Measurements from ENCODE around the gene CUL1. TPM values are rescaled to one million over a fixed set of nuclear protein-coding genes. Genes with fewer than 3 reads are reported as not detected.

CUL1 gene
- total RNA-seq = 10 to 100 TPM; 32.5 to 43.1 TPM
- 10 to 100 TPM; 53.1 to 59.7 (median 58.8) TPM for polyA plus RNA-seq (ENCODE audit: insufficient read length in 6 of 6)
- long read RNA-seq, donor 1, transcript CUL1-201 (22 exons, 3,064 nt) = major isoform, 12 of 25 reads
- long read RNA-seq, donor 1, partial matches to known transcripts = 11 of 25 reads
- long read RNA-seq, donor 1, other reads (novel, unspliced or antisense) = 0 of 25 reads
- long read RNA-seq, donor 2, transcript CUL1-201 (22 exons, 3,064 nt) = major isoform, 7 of 14 reads
- long read RNA-seq, donor 2, partial matches to known transcripts = 6 of 14 reads
- long read RNA-seq, donor 2, other reads (novel, unspliced or antisense) = 0 of 14 reads
- long read RNA-seq, donor 3, transcript CUL1-201 (22 exons, 3,064 nt) = major isoform, 15 of 21 reads
- long read RNA-seq, donor 3, partial matches to known transcripts = 5 of 21 reads
- long read RNA-seq, donor 3, other reads (novel, unspliced or antisense) = 0 of 21 reads
- long read RNA-seq, donor 4, partial matches to known transcripts = 3 of 6 reads
- long read RNA-seq, donor 4, other reads (novel, unspliced or antisense) = 1 of 6 reads
- long read RNA-seq, donor 5, transcript CUL1-201 (22 exons, 3,064 nt) = major isoform, 10 of 19 reads
- long read RNA-seq, donor 5, partial matches to known transcripts = 8 of 19 reads
- long read RNA-seq, donor 5, other reads (novel, unspliced or antisense) = 0 of 19 reads
- long read RNA-seq, donor 6, transcript CUL1-201 (22 exons, 3,064 nt) = major isoform, 12 of 13 reads
- long read RNA-seq, donor 6, partial matches to known transcripts = 0 of 13 reads
- long read RNA-seq, donor 6, other reads (novel, unspliced or antisense) = 0 of 13 reads
- long read RNA-seq, donor 7, transcript CUL1-201 (22 exons, 3,064 nt) = major isoform, 5 of 5 reads
- long read RNA-seq, donor 7, partial matches to known transcripts = 0 of 5 reads
- long read RNA-seq, donor 7, other reads (novel, unspliced or antisense) = 0 of 5 reads
- long read RNA-seq, donor 8, transcript CUL1-201 (22 exons, 3,064 nt) = major isoform, 8 of 8 reads
- long read RNA-seq, donor 8, partial matches to known transcripts = 0 of 8 reads
- long read RNA-seq, donor 8, other reads (novel, unspliced or antisense) = 0 of 8 reads
- long read RNA-seq, donor 9 = 0 reads
- long read RNA-seq, donor 10, partial matches to known transcripts = 0 of 2 reads
- long read RNA-seq, donor 10, other reads (novel, unspliced or antisense) = 2 of 2 reads
- long read RNA-seq, donor 11, transcript CUL1-201 (22 exons, 3,064 nt) = major isoform, 6 of 19 reads
- long read RNA-seq, donor 11, partial matches to known transcripts = 10 of 19 reads
- long read RNA-seq, donor 11, other reads (novel, unspliced or antisense) = 0 of 19 reads
- long read RNA-seq, donor 12, transcript CUL1-201 (22 exons, 3,064 nt) = major isoform, 9 of 11 reads
- long read RNA-seq, donor 12, partial matches to known transcripts = 0 of 11 reads
- long read RNA-seq, donor 12, other reads (novel, unspliced or antisense) = 0 of 11 reads

DNA sequence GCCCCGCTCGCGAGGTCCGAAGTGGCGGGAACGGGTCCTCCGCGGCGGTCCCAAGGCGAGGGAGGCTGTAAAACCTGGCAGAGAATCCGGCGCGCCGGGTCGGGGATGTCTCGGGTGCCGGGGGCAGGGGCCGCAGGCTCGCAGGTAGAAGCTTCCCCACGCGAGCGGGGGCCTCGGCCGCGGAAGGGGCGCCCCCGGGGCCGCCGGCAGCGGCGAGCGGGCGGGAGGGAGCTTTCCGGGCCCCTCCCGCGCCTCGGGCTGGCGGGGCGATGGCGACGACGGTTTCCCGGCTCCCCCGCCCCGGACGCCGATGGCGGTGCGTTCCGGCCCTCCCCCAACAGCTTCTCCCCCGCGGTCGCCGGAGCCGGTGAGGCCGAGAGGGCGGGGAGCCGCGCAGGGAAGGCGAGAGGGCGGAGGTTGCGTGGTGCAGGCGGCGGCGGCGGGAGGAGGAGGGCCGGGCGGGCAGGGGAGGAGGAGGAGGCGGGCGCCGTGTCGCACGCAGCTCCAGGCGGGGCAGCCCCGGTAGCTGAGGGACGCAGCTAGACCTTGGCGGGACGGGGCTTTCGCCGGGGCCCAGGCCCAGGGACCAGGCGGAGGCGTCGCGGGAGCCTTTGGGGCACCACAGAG lies at the start of gene CUL1:
Gene CUL1, plus strand, starts transcription at position 507 of the 627 bp plus-strand sequence. CDS start 31,220 bp downstream, outside the sequence.
- H3K36me3 ChIP-seq = no peaks in the 10 kb centered on the region
- H3K9me3 ChIP-seq = no peaks in the 10 kb centered on the region
- peaks cover 25 to 43% of the 10 kb centered on the region in 2 donors for H3K4me1 ChIP-seq
- ATAC-seq = peak; percentile 84
- peak within 1 kb of the TSS; percentile 74 to 83 for H3K4me3 ChIP-seq
- peak; percentile 73 to 98 (median 86) for DNase-seq
- H3K27ac ChIP-seq = peak within 1 kb of the TSS; percentile 96 to 99
- intact Hi-C loops (cut with DNase I) = no loop called here
- H3K27me3 ChIP-seq = no peaks in the 10 kb centered on the region
- TF ChIP-seq, protein P1, sequence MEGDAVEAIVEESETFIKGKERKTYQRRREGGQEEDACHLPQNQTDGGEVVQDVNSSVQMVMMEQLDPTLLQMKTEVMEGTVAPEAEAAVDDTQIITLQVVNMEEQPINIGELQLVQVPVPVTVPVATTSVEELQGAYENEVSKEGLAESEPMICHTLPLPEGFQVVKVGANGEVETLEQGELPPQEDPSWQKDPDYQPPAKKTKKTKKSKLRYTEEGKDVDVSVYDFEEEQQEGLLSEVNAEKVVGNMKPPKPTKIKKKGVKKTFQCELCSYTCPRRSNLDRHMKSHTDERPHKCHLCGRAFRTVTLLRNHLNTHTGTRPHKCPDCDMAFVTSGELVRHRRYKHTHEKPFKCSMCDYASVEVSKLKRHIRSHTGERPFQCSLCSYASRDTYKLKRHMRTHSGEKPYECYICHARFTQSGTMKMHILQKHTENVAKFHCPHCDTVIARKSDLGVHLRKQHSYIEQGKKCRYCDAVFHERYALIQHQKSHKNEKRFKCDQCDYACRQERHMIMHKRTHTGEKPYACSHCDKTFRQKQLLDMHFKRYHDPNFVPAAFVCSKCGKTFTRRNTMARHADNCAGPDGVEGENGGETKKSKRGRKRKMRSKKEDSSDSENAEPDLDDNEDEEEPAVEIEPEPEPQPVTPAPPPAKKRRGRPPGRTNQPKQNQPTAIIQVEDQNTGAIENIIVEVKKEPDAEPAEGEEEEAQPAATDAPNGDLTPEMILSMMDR (IDR thresholded peaks at IDR 0.05) = no peak

DNA sequence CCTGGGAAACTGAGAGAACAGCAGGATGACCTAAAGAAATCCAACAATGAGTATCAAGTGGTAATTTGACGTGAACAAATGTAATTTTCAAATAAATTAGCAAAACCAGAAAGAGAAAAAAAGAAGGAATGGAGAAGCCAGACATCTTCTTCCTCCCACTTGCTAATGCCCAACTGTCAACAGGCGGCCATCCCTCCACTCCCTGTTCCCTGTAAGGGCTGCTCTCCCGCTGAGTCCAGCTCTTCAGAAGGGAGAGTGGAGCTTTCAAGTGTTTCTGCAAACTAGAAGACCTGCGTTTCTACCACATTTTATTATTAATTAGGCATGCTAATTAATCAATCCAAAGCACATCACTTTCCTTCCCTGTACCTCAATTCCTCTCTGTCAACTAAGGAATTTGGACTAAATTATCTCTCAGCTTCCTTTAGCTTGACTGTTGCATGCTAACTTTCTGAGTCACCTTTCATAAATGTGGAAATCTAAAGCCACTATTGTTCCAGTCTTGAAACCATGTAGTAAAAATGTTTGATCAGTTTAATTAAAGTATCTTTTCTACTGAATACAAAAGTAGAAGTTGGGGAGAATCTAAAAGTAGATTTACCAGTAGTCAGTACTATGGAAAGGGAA lies 48.4 kb upstream of the CUL1 start:
- TF ChIP-seq, protein P1 (IDR thresholded peaks at IDR 0.05) = no peak

GRCh38 chr7:148652773-148653172 lies 45.9 kb upstream of the CUL1 start:
- no peak for ATAC-seq
- Histone ChIP-seq H3K27ac (no peak overlapping the region), H3K36me3 (no peaks in the 10 kb centered on the region), H3K4me3 (no peak overlapping the region), H3K27me3 (no peaks in the 10 kb centered on the region), H3K4me1 (no peaks in the 10 kb centered on the region), H3K9me3 (no peaks in the 10 kb centered on the region)
- no peak for DNase-seq
- intact Hi-C loops (cut with DNase I) = no loop called here
- TF ChIP-seq, protein P1 (IDR thresholded peaks at IDR 0.05) = no peak

More for the DNA sequence above, 48.4 kb upstream of the CUL1 start:
- H3K4me3 ChIP-seq = no peak overlapping the region
- intact Hi-C loops (cut with DNase I) = no loop called here
- peak; percentile 37 for ATAC-seq
- H3K4me1 ChIP-seq = no peaks in the 10 kb centered on the region
- no peaks in the 10 kb centered on the region for H3K27me3 ChIP-seq
- DNase-seq = no peak
- no peaks in the 10 kb centered on the region for H3K9me3 ChIP-seq
- H3K27ac ChIP-seq = no peak overlapping the region
- no peaks in the 10 kb centered on the region for H3K36me3 ChIP-seq

GRCh38 chr7:148657929-148658328 lies 40.8 kb upstream of the CUL1 start:
- H3K27me3 ChIP-seq = no peaks in the 10 kb centered on the region
- no peaks in the 10 kb centered on the region for H3K36me3 ChIP-seq
- DNase-seq = no peak
- TF ChIP-seq, protein P1 (IDR thresholded peaks at IDR 0.05) = no peak
- H3K9me3 ChIP-seq = no peaks in the 10 kb centered on the region
- no peak overlapping the region for H3K4me3 ChIP-seq
- ATAC-seq = no peak
- H3K27ac ChIP-seq = no peak overlapping the region
- H3K4me1 ChIP-seq = no peaks in the 10 kb centered on the region
- intact Hi-C loops (cut with DNase I) = no loop called here

Measured in left lung (tissue), 14 donors.